ENCODE results near the gene FAM174A. TPM values are rescaled to one million over a fixed set of nuclear protein-coding genes. Genes with fewer than 3 reads are reported as not detected.

The FAM174A gene
- total and polyA plus RNA-seq, 10 donors = 5.4 to 26.7 (median 12.7) TPM

DNA sequence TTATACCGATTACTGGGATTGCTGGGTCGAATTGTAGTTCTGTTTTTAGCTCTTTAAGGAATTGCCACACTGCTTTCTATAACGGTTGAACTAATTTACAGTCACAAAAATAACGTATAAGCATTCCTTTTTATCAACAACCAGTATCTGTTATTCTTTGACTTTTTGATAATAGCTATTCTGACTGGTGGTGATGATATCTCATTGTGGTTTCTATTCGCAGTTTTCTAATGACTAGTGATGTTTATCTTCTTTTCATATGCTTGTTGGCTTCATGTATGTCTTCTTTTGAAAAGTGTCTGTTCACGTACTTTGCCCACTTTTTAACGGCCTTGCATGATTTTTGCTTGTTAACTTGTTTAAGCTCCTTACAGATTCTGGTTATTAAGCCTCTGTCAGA, 74.4 kb downstream of the FAM174A start:
- no peak for TF ChIP-seq POLR2AphosphoS5 (IDR thresholded peaks at IDR 0.05)
- TF ChIP-seq POLR2A (IDR thresholded peaks at IDR 0.05) = no peak
- TF ChIP-seq CTCF (IDR thresholded peaks at IDR 0.05 in 8 of 11, conservative IDR thresholded peaks at IDR 0.05 in 3 of 11) = no peak
- Histone ChIP-seq H3K4me1 (no peaks in the 10 kb centered on the region), H3K27ac (no peak overlapping the region), H3K36me3 (no peaks in the 10 kb centered on the region), H3K4me3 (no peak overlapping the region), H3K9me3 (no peaks in the 10 kb centered on the region), H3K27me3 (replicated peaks in 1 of 7) (no peaks in the 10 kb centered on the region)
- DNase-seq = no peak
- intact Hi-C loops (cut with DNase I; ENCODE audit: low total_unique reads) = no loop called here
- WGBS, 5 donors = 82 to 88% (median 85%) methylated on average over 7 of the region's 7 CpGs

GRCh38 chr5:100614308-100614707, 79.1 kb downstream of the FAM174A start:
- no peaks in the 10 kb centered on the region for H3K27me3 ChIP-seq (replicated peaks in 1 of 7)

GRCh38 chr5:100615362-100615761, 80.2 kb downstream of the FAM174A start:
- Histone ChIP-seq H3K4me3 (no peak overlapping the region), H3K4me1 (no peaks in the 10 kb centered on the region), H3K36me3 (no peaks in the 10 kb centered on the region), H3K27ac (no peak overlapping the region), H3K27me3 (replicated peaks in 1 of 7) (no peaks in the 10 kb centered on the region), H3K9me3 (no peaks in the 10 kb centered on the region)
- TF ChIP-seq POLR2AphosphoS5 (IDR thresholded peaks at IDR 0.05) (no peak), CTCF (IDR thresholded peaks at IDR 0.05 in 8 of 11, conservative IDR thresholded peaks at IDR 0.05 in 3 of 11) (no peak), POLR2A (IDR thresholded peaks at IDR 0.05) (no peak)
- intact Hi-C loops (cut with DNase I; ENCODE audit: low total_unique reads) = no loop called here
- no peak for DNase-seq
- 80 to 93% (median 83%) methylated on average over 2 of the region's 2 CpGs for WGBS, 5 donors

More at GRCh38 chr5:100614308-100614707, 79.1 kb downstream of the FAM174A start:
- H3K9me3 ChIP-seq = no peaks in the 10 kb centered on the region
- intact Hi-C loops (cut with DNase I; ENCODE audit: low total_unique reads) = no loop called here
- no peak for TF ChIP-seq CTCF (IDR thresholded peaks at IDR 0.05 in 8 of 11, conservative IDR thresholded peaks at IDR 0.05 in 3 of 11)
- no peak for TF ChIP-seq POLR2A (IDR thresholded peaks at IDR 0.05)
- no peak for TF ChIP-seq POLR2AphosphoS5 (IDR thresholded peaks at IDR 0.05)
- H3K4me3 ChIP-seq = no peak overlapping the region
- no peak for DNase-seq
- H3K4me1 ChIP-seq = no peaks in the 10 kb centered on the region
- no peak overlapping the region for H3K27ac ChIP-seq
- no peaks in the 10 kb centered on the region for H3K36me3 ChIP-seq
- 91 to 98% (median 96%) methylated on average over 2 of the region's 2 CpGs for WGBS, 5 donors

- 62 to 80% (median 63%) methylated on average over 7 of the region's 7 CpGs for WGBS, 5 donors
- TF ChIP-seq CTCF (IDR thresholded peaks at IDR 0.05 in 8 of 11, conservative IDR thresholded peaks at IDR 0.05 in 3 of 11) (no peak), POLR2A (IDR thresholded peaks at IDR 0.05) (no peak), POLR2AphosphoS5 (IDR thresholded peaks at IDR 0.05) (no peak)
- DNase-seq = no peak
- no peaks in the 10 kb centered on the region for H3K4me1 ChIP-seq
- H3K27ac ChIP-seq = no peak overlapping the region
- no peak overlapping the region for H3K4me3 ChIP-seq
- no peaks in the 10 kb centered on the region for H3K27me3 ChIP-seq (replicated peaks in 1 of 7)
- intact Hi-C loops (cut with DNase I; ENCODE audit: low total_unique reads) = no loop called here
- no peaks in the 10 kb centered on the region for H3K9me3 ChIP-seq
- no peaks in the 10 kb centered on the region for H3K36me3 ChIP-seq
Observed at GRCh38 chr5:100616291-100616690, 81.1 kb downstream of the FAM174A start.

All from spleen (tissue), 11 donors.